ENCODE results near the gene ATP8A1. TPM values are rescaled to one million over a fixed set of nuclear protein-coding genes. Genes with fewer than 3 reads are reported as not detected.

The ATP8A1 gene
- total RNA-seq, 6 donors from 2014 or later, result 39.5 to 264 (median 144) TPM

DNA sequence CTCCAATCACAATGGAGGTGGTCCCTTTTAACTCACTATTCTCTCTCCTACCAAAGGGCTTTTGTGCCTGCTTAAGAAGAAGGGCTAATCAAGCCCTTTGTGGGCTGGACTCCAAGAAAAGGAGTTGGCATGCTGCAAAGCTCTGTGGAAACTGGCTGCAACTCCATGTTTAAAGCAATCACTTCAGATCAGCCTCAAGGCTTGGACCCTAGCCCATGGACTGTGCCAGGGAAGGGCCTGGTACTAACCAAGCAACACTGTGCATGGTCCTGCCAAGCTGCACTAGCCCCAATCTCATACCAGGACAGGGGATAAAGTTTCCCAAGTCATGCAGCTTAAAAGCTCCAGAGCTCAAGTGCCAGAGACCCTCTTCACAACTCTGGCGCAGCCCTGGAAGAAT lies 86.7 kb downstream of the ATP8A1 start:
- ATAC-seq (ENCODE audit: low FRiP score in 2 of 2) (peak; percentile 48 to 85), DNase-seq (peak in 1 of 2 donors; percentile 73)
- peak overlapping the region in 1 of 4 donors; percentile 15 for H3K27ac ChIP-seq
- no peaks in the 10 kb centered on the region for H3K9me3 ChIP-seq
- no peak overlapping the region for H3K4me3 ChIP-seq
- TF ChIP-seq POLR2A (IDR thresholded peaks at IDR 0.05), result no peak
- no peak for TF ChIP-seq EP300 (IDR thresholded peaks at IDR 0.05)
- TF ChIP-seq, protein P1, sequence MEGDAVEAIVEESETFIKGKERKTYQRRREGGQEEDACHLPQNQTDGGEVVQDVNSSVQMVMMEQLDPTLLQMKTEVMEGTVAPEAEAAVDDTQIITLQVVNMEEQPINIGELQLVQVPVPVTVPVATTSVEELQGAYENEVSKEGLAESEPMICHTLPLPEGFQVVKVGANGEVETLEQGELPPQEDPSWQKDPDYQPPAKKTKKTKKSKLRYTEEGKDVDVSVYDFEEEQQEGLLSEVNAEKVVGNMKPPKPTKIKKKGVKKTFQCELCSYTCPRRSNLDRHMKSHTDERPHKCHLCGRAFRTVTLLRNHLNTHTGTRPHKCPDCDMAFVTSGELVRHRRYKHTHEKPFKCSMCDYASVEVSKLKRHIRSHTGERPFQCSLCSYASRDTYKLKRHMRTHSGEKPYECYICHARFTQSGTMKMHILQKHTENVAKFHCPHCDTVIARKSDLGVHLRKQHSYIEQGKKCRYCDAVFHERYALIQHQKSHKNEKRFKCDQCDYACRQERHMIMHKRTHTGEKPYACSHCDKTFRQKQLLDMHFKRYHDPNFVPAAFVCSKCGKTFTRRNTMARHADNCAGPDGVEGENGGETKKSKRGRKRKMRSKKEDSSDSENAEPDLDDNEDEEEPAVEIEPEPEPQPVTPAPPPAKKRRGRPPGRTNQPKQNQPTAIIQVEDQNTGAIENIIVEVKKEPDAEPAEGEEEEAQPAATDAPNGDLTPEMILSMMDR (IDR thresholded peaks at IDR 0.05), result no peak
- no peak for TF ChIP-seq POLR2AphosphoS5 (IDR thresholded peaks at IDR 0.05)
- no peaks in the 10 kb centered on the region for H3K27me3 ChIP-seq
- peaks cover 0 to 15% (median 9%) of the 10 kb centered on the region in 4 donors for H3K4me1 ChIP-seq
- 92% methylated on average over 1 of the region's 1 CpG; no CpG with 5 or more reads in 1 of the 2 donors for WGBS, 2 donors
- H3K36me3 ChIP-seq, result no peaks in the 10 kb centered on the region

DNA sequence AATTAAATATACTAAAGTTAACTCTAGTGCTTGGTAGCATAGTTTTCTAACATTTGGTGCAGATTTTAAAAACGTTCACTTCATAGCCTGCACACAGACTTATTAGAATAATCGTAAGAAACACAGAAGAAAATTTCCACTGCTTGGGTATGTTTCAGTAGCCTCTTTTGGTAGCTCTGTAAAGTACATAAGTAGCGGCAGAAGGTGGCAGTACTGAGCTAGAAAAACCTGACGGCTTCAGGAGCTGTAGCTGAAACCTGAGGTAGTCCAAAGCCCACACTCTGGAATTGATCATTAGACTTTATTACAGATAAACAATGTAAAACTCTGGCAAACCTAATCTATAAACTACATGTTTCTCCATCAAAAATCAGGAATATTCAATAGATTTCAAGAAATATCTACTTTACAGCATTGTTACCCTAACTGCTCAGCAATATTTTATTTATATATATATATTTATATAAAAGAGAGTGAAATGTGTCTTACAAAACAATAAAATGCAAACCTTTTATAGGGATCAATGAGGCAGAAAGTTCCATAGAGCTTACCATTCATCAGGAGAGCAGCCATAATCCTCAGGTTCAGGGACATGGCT lies 88.2 kb downstream of the ATP8A1 start:
- 3 to 6% methylated on average over 4 of the region's 4 CpGs for WGBS, 2 donors

DNA sequence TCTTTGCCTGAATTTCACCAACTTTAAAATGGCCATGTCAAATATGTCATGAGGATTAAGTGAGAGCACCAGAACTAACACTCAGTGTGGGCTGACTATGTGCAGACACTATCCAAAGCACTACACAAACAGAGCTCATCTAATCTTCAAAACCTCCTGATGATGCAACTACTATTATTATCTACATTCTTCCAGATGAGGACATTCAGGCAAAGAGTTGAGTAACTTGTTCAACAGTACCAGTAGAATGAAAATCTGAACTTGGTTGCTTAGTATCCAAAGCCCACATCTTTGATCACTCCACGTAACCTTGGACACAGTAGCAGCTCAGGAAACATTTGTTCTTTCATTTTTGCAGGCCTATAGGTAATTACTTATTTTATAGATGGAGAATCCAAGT lies 90.1 kb downstream of the ATP8A1 start:
- Histone ChIP-seq H3K4me1 (peaks cover 0 to 15% (median 9%) of the 10 kb centered on the region in 4 donors), H3K4me3 (no peak overlapping the region), H3K36me3 (peaks cover 0 to 13% (median 5%) of the 10 kb centered on the region in 4 donors), H3K27me3 (no peaks in the 10 kb centered on the region), H3K9me3 (no peaks in the 10 kb centered on the region), H3K27ac (no peak overlapping the region)
- TF ChIP-seq, protein P1 (IDR thresholded peaks at IDR 0.05), result no peak
- TF ChIP-seq POLR2A (IDR thresholded peaks at IDR 0.05) (no peak), POLR2AphosphoS5 (IDR thresholded peaks at IDR 0.05) (no peak), EP300 (IDR thresholded peaks at IDR 0.05) (no peak)
- ATAC-seq (ENCODE audit: low FRiP score in 2 of 2) (no peak), DNase-seq (no peak)
- WGBS, 2 donors, result 94 to 96% methylated on average over 1 of the region's 1 CpG

More for the DNA sequence above, 88.2 kb downstream of the ATP8A1 start:
- peaks cover 0 to 15% (median 9%) of the 10 kb centered on the region in 4 donors for H3K4me1 ChIP-seq
- ATAC-seq (ENCODE audit: low FRiP score in 2 of 2) (peak; percentile 78 to 91), DNase-seq (peak in 1 of 2 donors; percentile 71)
- H3K27me3 ChIP-seq, result no peaks in the 10 kb centered on the region
- peaks cover 0 to 3% (median 0%) of the 10 kb centered on the region in 4 donors for H3K36me3 ChIP-seq
- H3K27ac ChIP-seq, result no peak overlapping the region
- H3K4me3 ChIP-seq, result no peak overlapping the region
- H3K9me3 ChIP-seq, result no peaks in the 10 kb centered on the region
- TF ChIP-seq POLR2A (IDR thresholded peaks at IDR 0.05), result no peak
- TF ChIP-seq, protein P1 (IDR thresholded peaks at IDR 0.05), result peak; percentile 47 to 73 (median 65)

DNA sequence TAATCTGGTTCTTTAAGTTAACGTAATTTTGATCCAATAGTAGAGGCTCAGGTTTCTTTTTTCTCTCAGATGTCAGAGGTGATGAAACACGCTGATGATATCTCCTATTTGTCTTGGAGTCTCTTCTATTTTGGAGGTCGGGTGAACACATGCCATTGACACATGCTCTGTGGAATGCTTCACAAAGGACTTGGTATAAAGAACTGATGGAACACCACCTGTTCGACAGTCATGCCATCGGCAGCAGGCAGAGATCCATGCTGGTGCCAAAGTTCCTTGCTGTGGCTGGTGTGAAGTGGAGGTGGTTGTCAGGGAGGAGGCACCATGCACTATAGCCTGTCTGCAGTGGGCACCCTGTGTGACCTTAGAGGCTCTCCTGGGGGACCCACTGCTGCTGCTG lies 94.9 kb downstream of the ATP8A1 start:
- TF ChIP-seq POLR2A (IDR thresholded peaks at IDR 0.05) (no peak), POLR2AphosphoS5 (IDR thresholded peaks at IDR 0.05) (no peak), EP300 (IDR thresholded peaks at IDR 0.05) (no peak)
- TF ChIP-seq, protein P1 (IDR thresholded peaks at IDR 0.05), result no peak
- no peaks in the 10 kb centered on the region for H3K27me3 ChIP-seq
- H3K36me3 ChIP-seq, result peaks cover 0 to 20% (median 6%) of the 10 kb centered on the region in 4 donors
- no peak overlapping the region for H3K27ac ChIP-seq
- H3K4me1 ChIP-seq, result peaks cover 0 to 6% (median 2%) of the 10 kb centered on the region in 4 donors
- ATAC-seq (ENCODE audit: low FRiP score in 2 of 2), result no peak
- H3K4me3 ChIP-seq, result no peak overlapping the region
- DNase-seq, result no peak
- no peaks in the 10 kb centered on the region for H3K9me3 ChIP-seq
- WGBS, 2 donors, result 90 to 93% methylated on average over 5 of the region's 5 CpGs

DNA sequence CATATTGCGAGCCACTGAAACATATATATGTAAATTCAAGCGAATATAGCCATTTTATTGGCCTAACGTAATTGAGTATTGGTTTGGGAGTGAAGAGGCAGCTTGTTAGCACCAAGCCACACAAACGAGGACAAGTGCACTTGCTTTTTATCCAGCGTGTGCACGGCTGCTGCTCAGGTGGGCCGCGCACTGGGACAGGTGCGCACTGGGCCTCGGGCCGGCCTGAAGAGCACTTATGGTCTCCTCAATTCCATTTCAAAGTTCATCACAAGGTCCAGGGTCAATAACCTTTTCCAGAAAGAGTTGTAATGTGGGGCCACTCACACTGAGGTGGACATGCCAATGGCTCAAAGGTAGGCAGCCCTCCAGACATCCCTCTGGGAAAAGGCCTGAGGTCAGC lies 95.9 kb downstream of the ATP8A1 start:
- peak in 1 of 2 donors; percentile 40 for ATAC-seq (ENCODE audit: low FRiP score in 2 of 2)

More for the DNA sequence above, 95.9 kb downstream of the ATP8A1 start:
- H3K4me1 ChIP-seq, result peaks cover 0 to 6% (median 2%) of the 10 kb centered on the region in 4 donors
- TF ChIP-seq, protein P1 (IDR thresholded peaks at IDR 0.05), result no peak
- TF ChIP-seq POLR2A (IDR thresholded peaks at IDR 0.05), result no peak
- TF ChIP-seq POLR2AphosphoS5 (IDR thresholded peaks at IDR 0.05), result no peak
- TF ChIP-seq EP300 (IDR thresholded peaks at IDR 0.05), result no peak
- H3K27ac ChIP-seq, result no peak overlapping the region
- DNase-seq, result peak in 1 of 2 donors; percentile 60
- H3K27me3 ChIP-seq, result no peaks in the 10 kb centered on the region
- H3K9me3 ChIP-seq, result no peaks in the 10 kb centered on the region
- 67 to 79% methylated on average over 11 of the region's 11 CpGs for WGBS, 2 donors
- H3K36me3 ChIP-seq, result peaks cover 0 to 20% (median 6%) of the 10 kb centered on the region in 4 donors
- no peak overlapping the region for H3K4me3 ChIP-seq

All from upper lobe of left lung (tissue), 6 donors.